B cell (primary cell): ENCODE measurements around the gene EPHA5.

Experiments used
- CTCF ChIP-seq: fragments of 200-600 bp; IDR thresholded peaks from one replicate; pipeline ENCODE4 v1.8.0; 2022; ENCODE audit warnings: antibody characterized with exemption, mild to moderate bottlenecking
- EZH2 ChIP-seq: IDR thresholded peaks from 2 replicates; pipeline ENCODE4 v1.6.1; 2012; ENCODE audit warnings: borderline replicate concordance, low read depth, mild to moderate bottlenecking, moderate library complexity, low read length; ENCODE audit not compliant: insufficient read depth, poor library complexity, severe bottlenecking

- TF ChIP-seq CTCF (no peak), EZH2 (no peak)
These were observed 135.2 kb downstream of the EPHA5 start for GRCh38 chr4:65535113-65535512.
